OCI-LY1 (cell line): ENCODE data around the gene RNASEH2B.

Experiments
- H2AFZ ChIP-seq: fragments of 200-600 bp; sonication (generic), shearing (Covaris generic); 2 replicates; pipeline ENCODE4 v1.6.0; 2014; ENCODE audit warnings: antibody characterized with exemption, mild to moderate bottlenecking, low read length
- H3F3A ChIP-seq: fragments of 200-600 bp; sonication (generic), shearing (Covaris generic); 2 replicates; pipeline ENCODE4 v1.6.0; 2014; ENCODE audit warnings: mild to moderate bottlenecking, antibody characterized with exemption, low read length, moderate library complexity; ENCODE audit not compliant: insufficient read depth
- H3K27ac ChIP-seq: fragments of 200-600 bp; sonication (generic); 2 replicates; pipeline ENCODE4 v1.5.1; 2014; ENCODE audit warnings: low read length, mixed run types, mild to moderate bottlenecking, low read depth; ENCODE audit not compliant: poor library complexity, severe bottlenecking
- H3K27me3 ChIP-seq: fragments of 200-600 bp; sonication (generic); 2 replicates; pipeline ENCODE4 v1.6.0; 2014; ENCODE audit warnings: antibody characterized with exemption, mild to moderate bottlenecking, low read length, moderate library complexity; ENCODE audit not compliant: insufficient read depth
- H3K36me3 ChIP-seq: fragments of 200-600 bp; sonication (generic); 2 replicates; pipeline ENCODE4 v1.6.1; 2014; ENCODE audit warnings: mild to moderate bottlenecking, antibody characterized with exemption, low read length, moderate library complexity, mixed read lengths; ENCODE audit not compliant: insufficient read depth
- H3K4me1 ChIP-seq: fragments of 200-600 bp; sonication (generic); 2 replicates; pipeline ENCODE4 v1.5.1; 2014; ENCODE audit warnings: mild to moderate bottlenecking, low read length, moderate library complexity; ENCODE audit not compliant: insufficient read depth, severe bottlenecking
- H3K4me2 ChIP-seq: fragments of 200-600 bp; sonication (generic), shearing (Covaris generic); 2 replicates; pipeline ENCODE4 v1.6.1; 2014; ENCODE audit warnings: low read length
- H3K4me3 ChIP-seq: fragments of 200-600 bp; sonication (generic); 2 replicates; pipeline ENCODE4 v1.5.1; 2014; ENCODE audit warnings: low read length, low read depth, mild to moderate bottlenecking, mixed read lengths; ENCODE audit not compliant: poor library complexity, severe bottlenecking
- H3K79me2 ChIP-seq: fragments of 200-600 bp; shearing (Covaris generic); 2 replicates; pipeline ENCODE4 v1.6.1; 2016; ENCODE audit warnings: mixed run types, low read length, mixed read lengths; ENCODE audit not compliant: insufficient read depth
- H3K9ac ChIP-seq: fragments of 200-600 bp; sonication (generic), shearing (Covaris generic); 2 replicates; pipeline ENCODE4 v1.6.1; 2014; ENCODE audit warnings: mild to moderate bottlenecking, low read length, mixed read lengths
- H3K9me2 ChIP-seq: fragments of 200-600 bp; sonication (generic), shearing (Covaris generic); 2 replicates; pipeline ENCODE4 v1.6.1; 2014; ENCODE audit warnings: low read depth, mild to moderate bottlenecking, low read length, mixed read lengths
- H3K9me3 ChIP-seq: fragments of 200-600 bp; shearing (Covaris generic); 2 replicates; pipeline ENCODE4 v1.6.1; 2014; ENCODE audit warnings: low read length, mixed read lengths
- H4K20me1 ChIP-seq: fragments of 200-600 bp; sonication (generic), shearing (Covaris generic); 2 replicates; pipeline ENCODE4 v1.6.0; 2016; ENCODE audit warnings: mild to moderate bottlenecking, low read length; ENCODE audit not compliant: insufficient read depth
- CTCF ChIP-seq: fragments of 200-600 bp; sonication (generic), shearing (Covaris generic); IDR thresholded peaks from 2 replicates; pipeline ENCODE4 v1.5.1; 2017; ENCODE audit warnings: mild to moderate bottlenecking, antibody characterized with exemption, low read length, moderate library complexity, mixed read lengths
- EZH2 ChIP-seq: fragments of 200-600 bp; sonication (generic), shearing (Covaris generic); IDR thresholded peaks from 2 replicates; pipeline ENCODE4 v1.8.0; 2017; ENCODE audit warnings: borderline replicate concordance, mixed run types, mild to moderate bottlenecking, antibody characterized with exemption, low read length, moderate library complexity, mixed read lengths

The RNASEH2B gene

GRCh38 chr13:51003642-51004041, 94.1 kb downstream of the RNASEH2B start:
- no peak overlapping the region for H2AFZ ChIP-seq
- H4K20me1 ChIP-seq, result no peaks in the 10 kb centered on the region
- no peak overlapping the region for H3K27ac ChIP-seq
- H3K4me1 ChIP-seq, result no peaks in the 10 kb centered on the region
- H3K27me3 ChIP-seq, result peaks cover 4% of the 10 kb centered on the region
- no peaks in the 10 kb centered on the region for H3F3A ChIP-seq
- H3K9me2 ChIP-seq, result no peaks in the 10 kb centered on the region
- H3K4me2 ChIP-seq, result no peak overlapping the region
- no peak overlapping the region for H3K4me3 ChIP-seq
- no peaks in the 10 kb centered on the region for H3K36me3 ChIP-seq
- H3K79me2 ChIP-seq, result no peaks in the 10 kb centered on the region
- TF ChIP-seq EZH2 (no peak), CTCF (no peak)
- H3K9me3 ChIP-seq, result no peaks in the 10 kb centered on the region
- no peak overlapping the region for H3K9ac ChIP-seq

- no peak overlapping the region for H3K9ac ChIP-seq
- H3K9me2 ChIP-seq, result no peaks in the 10 kb centered on the region
- no peak overlapping the region for H3K4me3 ChIP-seq
- H2AFZ ChIP-seq, result no peak overlapping the region
- H3K4me2 ChIP-seq, result no peak overlapping the region
- H4K20me1 ChIP-seq, result no peaks in the 10 kb centered on the region
- no peaks in the 10 kb centered on the region for H3K36me3 ChIP-seq
- peaks cover 4% of the 10 kb centered on the region for H3K27me3 ChIP-seq
- no peaks in the 10 kb centered on the region for H3K79me2 ChIP-seq
- H3K9me3 ChIP-seq, result no peaks in the 10 kb centered on the region
- H3F3A ChIP-seq, result no peaks in the 10 kb centered on the region
- TF ChIP-seq CTCF, result no peak
- no peak for TF ChIP-seq EZH2
- no peaks in the 10 kb centered on the region for H3K4me1 ChIP-seq
- H3K27ac ChIP-seq, result no peak overlapping the region
Measured at GRCh38 chr13:51004111-51004865, 94.7 kb downstream of the RNASEH2B start.

- Histone ChIP-seq H3K9ac (no peak overlapping the region), H3K4me1 (no peaks in the 10 kb centered on the region), H3K27ac (no peak overlapping the region)
Measured at GRCh38 chr13:51004918-51005460, 95.4 kb downstream of the RNASEH2B start.

More at GRCh38 chr13:51004918-51005460, 95.4 kb downstream of the RNASEH2B start:
- no peaks in the 10 kb centered on the region; the same call in 1 of the 2 replicates for H3K27me3 ChIP-seq
- no peak for TF ChIP-seq EZH2
- TF ChIP-seq CTCF, result no peak
- H4K20me1 ChIP-seq, result no peaks in the 10 kb centered on the region
- no peaks in the 10 kb centered on the region for H3K79me2 ChIP-seq
- H2AFZ ChIP-seq, result no peak overlapping the region
- H3F3A ChIP-seq, result no peaks in the 10 kb centered on the region
- no peaks in the 10 kb centered on the region for H3K9me3 ChIP-seq
- H3K4me3 ChIP-seq, result no peak overlapping the region
- no peaks in the 10 kb centered on the region for H3K9me2 ChIP-seq
- no peaks in the 10 kb centered on the region for H3K36me3 ChIP-seq
- no peak overlapping the region for H3K4me2 ChIP-seq
